Esophagus squamous epithelium (tissue), 4 donors: Measurements from ENCODE around the gene ZNF419.

ENCODE experiments used
- POLR2A ChIP-seq, 4 donors: fragments of 450-650 bp; IDR thresholded peaks; one replicate each; pipeline ENCODE4 v1.6.1; 2017; ENCODE audit warnings: antibody characterized with exemption in 4 of 4, mild to moderate bottlenecking in 4 of 4, moderate library complexity in 3 of 4
- TF ChIP-seq, protein P1 (sequence below), 6 experiments: fragments of 450-650 bp in 4 of 6; fragments of 200-600 bp in 2 of 6; sonication (generic) in 2 of 6; IDR thresholded peaks; one replicate each; pipeline ENCODE4 v1.5.1; 2016 to 2019; ENCODE audit warnings: antibody characterized with exemption in 6 of 6, mild to moderate bottlenecking in 4 of 6, moderate library complexity in 4 of 6

DNA sequence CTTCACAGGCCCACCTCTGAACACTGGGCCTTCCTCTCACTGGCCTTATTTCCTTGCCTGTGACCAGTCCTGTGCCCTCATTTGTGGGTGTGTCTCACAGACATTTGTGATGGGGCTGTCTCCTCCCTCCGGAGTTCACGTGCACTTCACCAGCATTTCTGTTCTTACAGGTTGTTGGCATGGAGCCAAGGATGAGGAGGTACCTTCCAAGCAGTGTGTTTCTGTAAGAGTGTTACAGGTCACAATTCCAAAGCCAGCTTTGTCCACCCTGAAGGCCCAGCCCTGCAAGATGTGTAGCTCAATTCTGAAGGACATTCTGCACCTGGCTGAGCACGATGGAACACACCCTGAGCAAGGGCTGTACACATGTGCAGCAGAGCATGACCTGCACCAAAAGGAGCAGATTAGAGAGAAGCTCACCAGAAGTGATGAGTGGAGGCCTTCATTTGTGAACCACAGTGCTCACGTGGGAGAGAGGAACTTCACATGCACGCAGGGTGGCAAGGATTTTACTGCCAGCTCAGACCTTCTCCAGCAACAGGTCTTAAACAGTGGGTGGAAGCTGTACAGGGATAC lies 44.3 kb upstream of the ZNF419 start:
- no peak for TF ChIP-seq POLR2A (IDR thresholded peaks at IDR 0.05)
- TF ChIP-seq, protein P1, sequence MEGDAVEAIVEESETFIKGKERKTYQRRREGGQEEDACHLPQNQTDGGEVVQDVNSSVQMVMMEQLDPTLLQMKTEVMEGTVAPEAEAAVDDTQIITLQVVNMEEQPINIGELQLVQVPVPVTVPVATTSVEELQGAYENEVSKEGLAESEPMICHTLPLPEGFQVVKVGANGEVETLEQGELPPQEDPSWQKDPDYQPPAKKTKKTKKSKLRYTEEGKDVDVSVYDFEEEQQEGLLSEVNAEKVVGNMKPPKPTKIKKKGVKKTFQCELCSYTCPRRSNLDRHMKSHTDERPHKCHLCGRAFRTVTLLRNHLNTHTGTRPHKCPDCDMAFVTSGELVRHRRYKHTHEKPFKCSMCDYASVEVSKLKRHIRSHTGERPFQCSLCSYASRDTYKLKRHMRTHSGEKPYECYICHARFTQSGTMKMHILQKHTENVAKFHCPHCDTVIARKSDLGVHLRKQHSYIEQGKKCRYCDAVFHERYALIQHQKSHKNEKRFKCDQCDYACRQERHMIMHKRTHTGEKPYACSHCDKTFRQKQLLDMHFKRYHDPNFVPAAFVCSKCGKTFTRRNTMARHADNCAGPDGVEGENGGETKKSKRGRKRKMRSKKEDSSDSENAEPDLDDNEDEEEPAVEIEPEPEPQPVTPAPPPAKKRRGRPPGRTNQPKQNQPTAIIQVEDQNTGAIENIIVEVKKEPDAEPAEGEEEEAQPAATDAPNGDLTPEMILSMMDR (IDR thresholded peaks at IDR 0.05): no peak
